B cell (primary cell): Measurements from ENCODE around the gene IKZF2. TPM values are rescaled to one million over a fixed set of nuclear protein-coding genes. Genes with fewer than 3 reads are reported as not detected.

Experiments used
- ATAC-seq: fragments of 200-7000 bp; cut with Tn5 transposase; one replicate; pipeline ENCODE4 v1.10.0; 2021; ENCODE audit warnings: low read depth, mild to moderate bottlenecking, moderate number of reproducible peaks, moderate library complexity
- CTCF ChIA-PET: fragments of 350-600 bp; sonication (Branson Sonifier 250); formaldehyde crosslinking; loops from one replicate; lab custom pipeline; 2021; ENCODE audit warnings: antibody characterized with exemption, inconsistent platforms; lab: Charles Lee
- POLR2A ChIA-PET: fragments of 350-600 bp; sonication (Branson Sonifier 250); formaldehyde crosslinking; loops from one replicate; lab custom pipeline; 2021; ENCODE audit warnings: antibody characterized with exemption; lab: Charles Lee
- DNase-seq: peaks from one replicate; pipeline ENCODE4 v3.0.0; 2013
- H2AFZ ChIP-seq: 2 replicates; pipeline ENCODE4 v1.6.1; 2012; ENCODE audit warnings: mild to moderate bottlenecking, low read depth, low read length; ENCODE audit not compliant: insufficient read depth, poor library complexity, severe bottlenecking
- H3K27ac ChIP-seq, 2 donors: 1 replicate in 1 of 2; 2 replicates in 1 of 2; pipeline ENCODE4 v1.5.1; 2012 to 2013; ENCODE audit warnings: low read length in 2 of 2, mild to moderate bottlenecking in 2 of 2, moderate library complexity in 1 of 2
- H3K27me3 ChIP-seq, 4 experiments: fragments of 200-600 bp in 1 of 4; sonication (generic) in 1 of 4; replicated peaks in 1 of 4; 1 replicate in 2 of 4; 2 replicates in 2 of 4; pipeline versions ENCODE4 v1.6.1 to v1.7.0; 2013 to 2016; ENCODE audit warnings: low read length in 3 of 4, mild to moderate bottlenecking in 2 of 4, mixed read lengths in 1 of 4, moderate library complexity in 1 of 4; ENCODE audit not compliant: insufficient read depth in 4 of 4, control insufficient read depth in 3 of 4; ENCODE audit errors: control extremely low read depth in 1 of 4
- H3K36me3 ChIP-seq, 2 experiments: replicated peaks in 1 of 2; 1 replicate in 1 of 2; 2 replicates in 1 of 2; pipeline versions ENCODE4 v1.6.1 to v1.7.1; 2013; ENCODE audit warnings: low read length in 1 of 2; ENCODE audit not compliant: insufficient read depth in 2 of 2, control insufficient read depth in 1 of 2; ENCODE audit errors: control extremely low read depth in 1 of 2, extremely low read depth in 1 of 2
- H3K4me1 ChIP-seq, 2 donors: fragments of 200-600 bp in 1 of 2; sonication (generic) in 1 of 2; 1 replicate in 1 of 2; 2 replicates in 1 of 2; pipeline versions ENCODE4 v1.5.1 to v1.6.1; 2013 to 2017; ENCODE audit warnings: low read length in 2 of 2; ENCODE audit not compliant: control insufficient read depth in 2 of 2, insufficient read depth in 2 of 2
- H3K4me2 ChIP-seq: replicated peaks from 2 replicates; pipeline ENCODE3; 2012; ENCODE audit warnings: mild to moderate bottlenecking, low read depth, low read length; ENCODE audit not compliant: poor library complexity, severe bottlenecking
- H3K4me3 ChIP-seq, 5 experiments: fragments of 200-600 bp in 1 of 5; sonication (generic) in 1 of 5; 1 replicate in 3 of 5; 2 replicates in 2 of 5; pipeline versions ENCODE4 v1.5.1 to v1.7.0; 2011 to 2016; ENCODE audit warnings: low read length in 4 of 5, mild to moderate bottlenecking in 4 of 5, low read depth in 2 of 5, control low read depth in 1 of 5, moderate library complexity in 1 of 5; ENCODE audit not compliant: insufficient read depth in 1 of 5; ENCODE audit errors: control extremely low read depth in 1 of 5, extremely low read depth in 1 of 5
- H3K79me2 ChIP-seq: fragments of 200-600 bp; sonication (generic); one replicate; pipeline ENCODE4 v1.6.0; 2016; ENCODE audit warnings: low read length; ENCODE audit not compliant: control insufficient read depth, insufficient read depth
- H3K9ac ChIP-seq: fragments of 200-600 bp; sonication (generic); 2 replicates; pipeline ENCODE4 v1.6.1; 2017; ENCODE audit warnings: mild to moderate bottlenecking, low read length, moderate library complexity
- H3K9me3 ChIP-seq, 3 donors: one replicate each; pipeline versions ENCODE4 v1.6.1 to v1.7.1; 2013; ENCODE audit warnings: low read length in 2 of 3; ENCODE audit not compliant: control insufficient read depth in 2 of 3, insufficient read depth in 1 of 3; ENCODE audit errors: control extremely low read depth in 1 of 3
- H4K20me1 ChIP-seq: 2 replicates; pipeline ENCODE4 v1.6.0; 2012; ENCODE audit warnings: mild to moderate bottlenecking, low read length; ENCODE audit not compliant: insufficient read depth, control insufficient read depth, poor library complexity, severe bottlenecking
- H3K27ac Mint-ChIP-seq: one replicate; pipeline ENCODE4 v1.8.0; 2021; ENCODE audit warnings: mixed read lengths
- H3K27me3 Mint-ChIP-seq: one replicate; pipeline ENCODE4 v1.8.0; 2021; ENCODE audit warnings: mixed read lengths
- H3K4me1 Mint-ChIP-seq: one replicate; pipeline ENCODE4 v1.8.0; 2021; ENCODE audit warnings: mixed read lengths
- H3K4me3 Mint-ChIP-seq: one replicate; pipeline ENCODE4 v1.8.0; 2021; ENCODE audit warnings: mixed read lengths
- H3K9me3 Mint-ChIP-seq: one replicate; pipeline ENCODE4 v1.8.0; 2022; ENCODE audit warnings: mixed read lengths; ENCODE audit not compliant: insufficient read depth
- CTCF ChIP-seq: fragments of 200-600 bp; IDR thresholded peaks from one replicate; pipeline ENCODE4 v1.8.0; 2022; ENCODE audit warnings: antibody characterized with exemption, mild to moderate bottlenecking
- EZH2 ChIP-seq: IDR thresholded peaks from 2 replicates; pipeline ENCODE4 v1.6.1; 2012; ENCODE audit warnings: borderline replicate concordance, low read depth, mild to moderate bottlenecking, moderate library complexity, low read length; ENCODE audit not compliant: insufficient read depth, poor library complexity, severe bottlenecking
- WGBS: methylation state at CpG from one replicate; pipeline ENCODE4 v1.1.5; 2013; ENCODE audit warnings: missing lambda C conversion rate; ENCODE audit not compliant: insufficient coverage; 5-methylcytosine and 5-hydroxymethylcytosine counted together
- intact Hi-C: fragments of 100-400 bp; cut with micrococcal nuclease; formaldehyde crosslinking; loops from one replicate; pipeline ENCODE4 v1.10.0; 2022
- polyA plus RNA-seq: library from polyadenylated mRNA; depleted of rRNA; stranded (reverse); fragments of >200 nt; gene quantifications from 2 replicates; pipeline ENCODE4 v1.2.3, GENCODE V29; 2012
- total RNA-seq, 2 donors: library from RNA; stranded (reverse); fragments of 120-200 nt in 1 of 2; gene quantifications; 1 replicate in 1 of 2; 2 replicates in 1 of 2; pipeline versions ENCODE4 v1.2.3 to v1.2.4, GENCODE V29; 2013 to 2022

IKZF2 gene
- total and polyA plus RNA-seq, 2 donors (not counting 1 experiment from before 2014, with no cell fraction given) = 2.5 to 49.3 TPM

GRCh38 chr2:213016984-213017351, 134.4 kb downstream of the IKZF2 start:
- DNase-seq = no peak
- H4K20me1 ChIP-seq = no peaks in the 10 kb centered on the region
- WGBS = 100% methylated on average over 4 of the region's 4 CpGs
- H3K9me3 Mint-ChIP-seq = no peaks in the 10 kb centered on the region
- H3K4me2 ChIP-seq = no peak overlapping the region
- H3K27ac Mint-ChIP-seq = no peak overlapping the region
- no peaks in the 10 kb centered on the region for H3K36me3 ChIP-seq
- H3K4me1 Mint-ChIP-seq = peaks cover 35% of the 10 kb centered on the region
- ChIA-PET CTCF (no interaction called here), POLR2A (no interaction called here)
- no peak overlapping the region for H3K9ac ChIP-seq
- intact Hi-C loops = no loop called here
- H3K9me3 ChIP-seq = no peaks in the 10 kb centered on the region
- H3K27me3 Mint-ChIP-seq = no peaks in the 10 kb centered on the region
- no peak overlapping the region for H3K4me3 Mint-ChIP-seq
- no peaks in the 10 kb centered on the region for H3K27me3 ChIP-seq
- no peak overlapping the region for H3K4me3 ChIP-seq
- peaks cover 9 to 17% of the 10 kb centered on the region in 2 donors for H3K4me1 ChIP-seq
- no peaks in the 10 kb centered on the region for H3K79me2 ChIP-seq
- no peak for ATAC-seq
- TF ChIP-seq EZH2 (no peak), CTCF (no peak)
- no peak overlapping the region for H3K27ac ChIP-seq
- no peak overlapping the region for H2AFZ ChIP-seq

- Histone ChIP-seq H3K4me2 (peak overlapping the region; percentile 49), H3K9ac (peak overlapping the region; percentile 21), H3K27ac (no peak overlapping the region), H3K4me1 (peaks cover 7 to 17% of the 10 kb centered on the region in 2 donors), H3K9me3 (no peaks in the 10 kb centered on the region), H4K20me1 (no peaks in the 10 kb centered on the region), H3K27me3 (no peaks in the 10 kb centered on the region), H3K4me3 (peak overlapping the region in 1 of 5 experiments; percentile 11), H3K79me2 (no peaks in the 10 kb centered on the region), H3K36me3 (no peaks in the 10 kb centered on the region), H2AFZ (no peak overlapping the region)
- no peak for DNase-seq
- Mint-ChIP-seq H3K27ac (no peak overlapping the region), H3K27me3 (no peaks in the 10 kb centered on the region), H3K9me3 (no peaks in the 10 kb centered on the region), H3K4me3 (peak overlapping the region; percentile 51), H3K4me1 (peaks cover 33% of the 10 kb centered on the region)
- ATAC-seq = no peak
- CTCF ChIA-PET = no interaction called here
- POLR2A ChIA-PET = interaction anchor here (0.5 kb wide), 1 partner anchor 21 kb away, joined by 3 read pairs; no protein-coding TSS in a partner anchor
- WGBS = 80% methylated on average over 1 of the region's 3 CpGs
- intact Hi-C loops = no loop called here
- TF ChIP-seq CTCF (no peak), EZH2 (no peak)
Observed at GRCh38 chr2:213016166-213016983, 135.0 kb downstream of the IKZF2 start.
